A549 treated with dexamethasone at 1 μM for 4 hours (cell line): ENCODE results near the gene ANKRD24. TPM values are rescaled to one million over a fixed set of nuclear protein-coding genes. Genes with fewer than 3 reads are reported as not detected.

Experiments
- total RNA-seq: library from RNA; stranded (reverse); fragments of 200-300 nt; extraction: Qiagen RNA extraction; gene quantifications from 5 replicates; pipeline ENCODE4 v1.2.3, GENCODE V29; 2022

The ANKRD24 gene
- 0.21 to 0.34 TPM (median 0.27 TPM) in 5 replicates for total RNA-seq

GRCh38 chr19:4182084-4182810, at the start of gene ANKRD24, which contains the start of gene SIRT6:
TSS of gene ANKRD24 (plus strand) at chr19:4182689. CDS start at chr19:4186426, 3,737 bp downstream.
TSS of gene SIRT6 (minus strand) at chr19:4182563. CDS start at chr19:4182539, 24 bp downstream.

GRCh38 chr19:4229179-4229931, 46.9 kb downstream of the ANKRD24 start, which contains the start of gene EBI3:
TSS of gene EBI3 (plus strand) at chr19:4229523. CDS start at chr19:4229551, 28 bp downstream.

GRCh38 chr19:4246767-4247593, 64.5 kb downstream of the ANKRD24 start, which contains the start of gene YJU2:
TSS of gene YJU2 (plus strand) at chr19:4247080. CDS start at chr19:4247147, 67 bp downstream.

Other genes with a start within 250 kb of the ANKRD24 start
- not detected in 5 replicates for gene NMRK2, start 249.6 kb upstream of the ANKRD24 start, total RNA-seq
- gene DAPK3, start 211.6 kb upstream of the ANKRD24 start, total RNA-seq: 39.7 to 49.7 TPM (median 44.0 TPM) in 5 replicates
- gene EEF2, start 197.2 kb upstream of the ANKRD24 start, total RNA-seq: 817 to 1,144 TPM (median 1,131 TPM) in 5 replicates
- 12.5 to 24.6 TPM (median 18.7 TPM) in 5 replicates for gene PIAS4, start 175.0 kb upstream of the ANKRD24 start, total RNA-seq
- gene ZBTB7A, start 115.8 kb upstream of the ANKRD24 start, total RNA-seq: 13.8 to 27.4 TPM (median 23.8 TPM) in 5 replicates
- gene MAP2K2, start 58.6 kb upstream of the ANKRD24 start, total RNA-seq: 126 to 204 TPM (median 182 TPM) in 5 replicates
- gene CREB3L3, start 29.1 kb upstream of the ANKRD24 start, total RNA-seq: 0.06 to 0.21 TPM (median 0.10 TPM) in 5 replicates
- gene SIRT6, start 126 bp upstream of the ANKRD24 start, total RNA-seq: 23.7 to 37.0 TPM (median 31.4 TPM) in 5 replicates
- 2.8 to 5.0 TPM (median 3.4 TPM) in 5 replicates for gene EBI3, start 46.8 kb downstream of the ANKRD24 start, total RNA-seq
- 19.3 to 24.9 TPM (median 20.3 TPM) in 5 replicates for gene YJU2, start 64.4 kb downstream of the ANKRD24 start, total RNA-seq
- 0.06 to 0.14 TPM in 2 of 5 replicates, not detected in the others for gene SHD, start 96.6 kb downstream of the ANKRD24 start, total RNA-seq
- not detected in 5 replicates for gene TMIGD2, start 119.7 kb downstream of the ANKRD24 start, total RNA-seq
- gene FSD1, start 121.9 kb downstream of the ANKRD24 start, total RNA-seq: 6.7 to 8.0 TPM (median 7.6 TPM) in 5 replicates
- not detected in 5 replicates for gene STAP2, start 156.1 kb downstream of the ANKRD24 start, total RNA-seq
- 7.1 to 11.2 TPM (median 10.2 TPM) in 5 replicates for gene MPND, start 160.9 kb downstream of the ANKRD24 start, total RNA-seq
- 45.3 to 65.3 TPM (median 62.0 TPM) in 5 replicates for gene SH3GL1, start 217.9 kb downstream of the ANKRD24 start, total RNA-seq
- gene CHAF1A, start 220.0 kb downstream of the ANKRD24 start, total RNA-seq: 18.1 to 25.2 TPM (median 23.6 TPM) in 5 replicates